Measurements from ENCODE around the gene DNAJC22.

DNA sequence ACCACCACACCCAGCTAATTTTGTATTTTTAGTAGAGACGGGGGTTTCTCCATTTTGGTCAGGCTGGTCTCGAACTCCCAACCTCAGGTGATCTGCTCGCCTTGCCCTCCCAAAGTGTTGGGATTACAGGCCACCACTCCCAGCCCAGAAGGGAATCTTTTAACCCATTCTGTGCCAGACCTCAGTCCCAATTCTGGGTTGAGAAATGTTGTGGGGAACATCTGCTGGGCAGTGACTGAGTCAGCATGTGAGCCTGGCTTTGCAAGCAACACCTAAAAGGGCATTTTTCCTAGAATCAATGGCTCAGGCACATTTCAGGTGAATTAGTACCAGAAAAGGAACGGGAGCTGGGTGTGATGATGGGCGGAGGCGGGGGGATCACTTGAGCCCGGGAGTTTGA is 13.0 kb downstream of the DNAJC22 start:
- TF ChIP-seq, protein P1, sequence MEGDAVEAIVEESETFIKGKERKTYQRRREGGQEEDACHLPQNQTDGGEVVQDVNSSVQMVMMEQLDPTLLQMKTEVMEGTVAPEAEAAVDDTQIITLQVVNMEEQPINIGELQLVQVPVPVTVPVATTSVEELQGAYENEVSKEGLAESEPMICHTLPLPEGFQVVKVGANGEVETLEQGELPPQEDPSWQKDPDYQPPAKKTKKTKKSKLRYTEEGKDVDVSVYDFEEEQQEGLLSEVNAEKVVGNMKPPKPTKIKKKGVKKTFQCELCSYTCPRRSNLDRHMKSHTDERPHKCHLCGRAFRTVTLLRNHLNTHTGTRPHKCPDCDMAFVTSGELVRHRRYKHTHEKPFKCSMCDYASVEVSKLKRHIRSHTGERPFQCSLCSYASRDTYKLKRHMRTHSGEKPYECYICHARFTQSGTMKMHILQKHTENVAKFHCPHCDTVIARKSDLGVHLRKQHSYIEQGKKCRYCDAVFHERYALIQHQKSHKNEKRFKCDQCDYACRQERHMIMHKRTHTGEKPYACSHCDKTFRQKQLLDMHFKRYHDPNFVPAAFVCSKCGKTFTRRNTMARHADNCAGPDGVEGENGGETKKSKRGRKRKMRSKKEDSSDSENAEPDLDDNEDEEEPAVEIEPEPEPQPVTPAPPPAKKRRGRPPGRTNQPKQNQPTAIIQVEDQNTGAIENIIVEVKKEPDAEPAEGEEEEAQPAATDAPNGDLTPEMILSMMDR (IDR thresholded peaks at IDR 0.05): no peak
- TF ChIP-seq POLR2A (IDR thresholded peaks at IDR 0.05): no peak
- TF ChIP-seq EP300 (IDR thresholded peaks at IDR 0.05): no peak
- no peak for TF ChIP-seq POLR2AphosphoS5 (IDR thresholded peaks at IDR 0.05)
